Neural progenitor cell (in vitro differentiated cells): ENCODE data around the gene WSB2.

ENCODE experiments used
- EZH2 ChIP-seq: fragments of 200-600 bp; sonication (generic); IDR thresholded peaks from 2 replicates; pipeline ENCODE4 v1.6.1; 2017; ENCODE audit warnings: antibody characterized with exemption, mild to moderate bottlenecking, moderate library complexity
- TF ChIP-seq, protein P1 (sequence below): fragments of 200-600 bp; sonication (generic); IDR thresholded peaks from 2 replicates; pipeline ENCODE4 v1.5.1; 2017; ENCODE audit warnings: antibody characterized with exemption, mild to moderate bottlenecking

DNA sequence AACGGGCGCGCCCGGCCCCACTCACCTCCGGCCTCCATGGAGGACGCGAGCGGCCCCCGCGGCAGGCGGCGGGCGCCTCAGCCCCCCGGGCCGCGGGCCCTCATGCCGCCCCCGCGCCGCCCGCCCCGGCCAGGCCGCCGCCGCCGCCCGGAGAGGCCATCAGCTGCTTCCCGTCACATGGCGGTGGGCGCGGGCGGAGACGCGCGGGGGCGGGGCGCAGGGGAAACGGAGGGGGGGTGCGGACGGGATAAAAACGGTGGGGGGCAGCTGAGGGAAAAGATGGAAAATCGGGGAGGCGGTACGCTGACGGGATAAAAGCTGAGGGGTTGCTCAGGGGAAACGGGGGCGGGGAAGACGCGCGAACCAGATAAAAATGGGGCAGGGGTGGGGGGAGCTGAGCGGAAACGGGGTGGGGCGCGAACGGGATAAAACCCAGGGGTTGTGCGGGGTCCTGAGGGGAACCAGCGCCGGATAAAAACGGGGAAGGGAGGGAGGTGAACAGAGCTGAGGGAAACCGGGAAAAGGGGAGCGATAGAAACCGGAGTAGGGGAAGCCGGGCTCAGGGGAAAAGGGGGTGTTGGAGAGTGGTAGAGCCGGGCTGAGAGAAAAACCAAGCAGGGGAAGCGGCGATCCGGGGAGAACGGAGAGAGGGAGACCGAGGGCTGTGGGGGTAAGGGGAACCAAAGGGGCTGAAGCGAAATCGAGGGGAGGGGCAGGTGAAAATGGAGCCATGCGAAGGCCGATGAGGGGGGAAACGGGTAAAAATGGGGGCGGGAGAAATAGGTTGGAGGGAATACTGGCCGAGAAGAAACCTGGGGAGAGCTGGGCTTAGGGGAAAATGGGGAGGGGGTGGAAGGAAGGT lies at the start of gene WSB2:
- TF ChIP-seq, protein P1, sequence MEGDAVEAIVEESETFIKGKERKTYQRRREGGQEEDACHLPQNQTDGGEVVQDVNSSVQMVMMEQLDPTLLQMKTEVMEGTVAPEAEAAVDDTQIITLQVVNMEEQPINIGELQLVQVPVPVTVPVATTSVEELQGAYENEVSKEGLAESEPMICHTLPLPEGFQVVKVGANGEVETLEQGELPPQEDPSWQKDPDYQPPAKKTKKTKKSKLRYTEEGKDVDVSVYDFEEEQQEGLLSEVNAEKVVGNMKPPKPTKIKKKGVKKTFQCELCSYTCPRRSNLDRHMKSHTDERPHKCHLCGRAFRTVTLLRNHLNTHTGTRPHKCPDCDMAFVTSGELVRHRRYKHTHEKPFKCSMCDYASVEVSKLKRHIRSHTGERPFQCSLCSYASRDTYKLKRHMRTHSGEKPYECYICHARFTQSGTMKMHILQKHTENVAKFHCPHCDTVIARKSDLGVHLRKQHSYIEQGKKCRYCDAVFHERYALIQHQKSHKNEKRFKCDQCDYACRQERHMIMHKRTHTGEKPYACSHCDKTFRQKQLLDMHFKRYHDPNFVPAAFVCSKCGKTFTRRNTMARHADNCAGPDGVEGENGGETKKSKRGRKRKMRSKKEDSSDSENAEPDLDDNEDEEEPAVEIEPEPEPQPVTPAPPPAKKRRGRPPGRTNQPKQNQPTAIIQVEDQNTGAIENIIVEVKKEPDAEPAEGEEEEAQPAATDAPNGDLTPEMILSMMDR, result no peak
- TF ChIP-seq EZH2, result no peak
